ENCODE data around the gene PDE3A.
"Not testable (repeated sequence)": the region's sequence is repeated elsewhere in the genome, so short reads cannot be mapped to it uniquely, and the experiment has no call there.

Gene PDE3A

DNA sequence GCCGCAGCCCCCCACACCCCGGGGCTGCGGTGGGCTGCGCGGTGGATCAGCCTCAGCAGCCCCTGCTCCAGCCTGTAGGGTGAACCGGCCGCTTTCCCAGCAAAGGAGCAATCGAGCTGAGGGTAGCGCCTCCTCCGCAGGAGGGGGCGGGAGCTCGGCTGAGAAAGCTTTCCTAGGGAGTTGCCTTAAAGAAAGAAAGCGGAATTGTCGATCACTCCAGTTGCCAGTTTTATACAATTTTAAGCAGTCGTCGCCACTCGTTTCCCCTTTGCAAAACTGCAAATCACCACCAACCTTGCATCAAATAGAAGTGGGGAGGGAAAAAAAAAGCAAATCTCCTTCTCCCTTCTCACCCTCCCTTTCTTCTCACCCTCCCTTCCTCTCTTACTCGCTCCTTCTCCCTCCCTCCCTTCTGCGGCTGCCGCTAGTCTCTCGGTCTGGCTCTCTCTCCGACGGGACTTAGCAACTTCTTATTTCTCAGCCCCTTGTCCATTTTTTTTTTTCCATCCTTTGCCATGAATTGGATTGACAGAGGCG, at the start of gene PDE3A:
TSS of gene PDE3A (plus strand) at position 424 of the 537 bp plus-strand sequence. CDS start 748 bp downstream, outside the sequence.
- DNase-seq = peak in 1 of 2 experiments; percentile 24

DNA sequence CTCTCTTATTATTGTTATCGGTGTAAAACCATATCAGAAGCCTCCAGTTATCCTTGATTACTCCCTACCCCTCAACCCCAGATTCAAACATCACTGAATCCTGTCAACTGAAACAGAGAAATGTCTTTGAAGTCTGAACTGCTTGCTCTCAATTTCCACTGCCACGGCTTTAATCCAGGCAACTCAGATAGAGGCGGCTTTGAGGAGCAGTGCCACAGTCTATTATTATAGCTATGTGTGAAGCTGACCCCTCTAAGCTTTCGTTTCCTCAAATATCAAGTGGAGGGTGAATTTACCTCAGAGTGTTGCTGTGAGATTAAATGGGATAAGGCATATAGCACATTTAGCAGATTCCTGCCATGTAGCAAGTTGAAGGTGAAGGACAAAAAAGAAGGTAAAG, 49.0 kb upstream of the PDE3A start:
- no peak for DNase-seq

DNA sequence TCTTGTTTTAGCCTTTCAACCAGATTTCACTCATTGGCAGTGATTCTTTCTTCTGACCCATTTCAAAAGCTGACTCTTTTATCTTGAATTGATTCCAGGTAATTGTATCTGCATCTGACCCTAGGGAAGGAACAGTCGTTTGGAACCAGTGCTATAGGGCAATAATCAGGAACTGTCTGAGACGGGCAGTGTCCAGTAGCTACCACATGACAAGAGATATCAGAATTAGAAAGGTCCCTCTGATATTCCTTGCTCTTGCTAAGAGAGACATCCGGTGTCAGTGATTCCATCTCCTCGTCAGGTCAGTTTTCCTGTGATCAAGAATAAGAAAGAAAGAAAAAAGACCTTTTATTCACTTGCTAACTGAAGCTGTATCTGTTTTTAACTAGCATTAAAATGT, 47.8 kb upstream of the PDE3A start:
- no peak for DNase-seq

DNA sequence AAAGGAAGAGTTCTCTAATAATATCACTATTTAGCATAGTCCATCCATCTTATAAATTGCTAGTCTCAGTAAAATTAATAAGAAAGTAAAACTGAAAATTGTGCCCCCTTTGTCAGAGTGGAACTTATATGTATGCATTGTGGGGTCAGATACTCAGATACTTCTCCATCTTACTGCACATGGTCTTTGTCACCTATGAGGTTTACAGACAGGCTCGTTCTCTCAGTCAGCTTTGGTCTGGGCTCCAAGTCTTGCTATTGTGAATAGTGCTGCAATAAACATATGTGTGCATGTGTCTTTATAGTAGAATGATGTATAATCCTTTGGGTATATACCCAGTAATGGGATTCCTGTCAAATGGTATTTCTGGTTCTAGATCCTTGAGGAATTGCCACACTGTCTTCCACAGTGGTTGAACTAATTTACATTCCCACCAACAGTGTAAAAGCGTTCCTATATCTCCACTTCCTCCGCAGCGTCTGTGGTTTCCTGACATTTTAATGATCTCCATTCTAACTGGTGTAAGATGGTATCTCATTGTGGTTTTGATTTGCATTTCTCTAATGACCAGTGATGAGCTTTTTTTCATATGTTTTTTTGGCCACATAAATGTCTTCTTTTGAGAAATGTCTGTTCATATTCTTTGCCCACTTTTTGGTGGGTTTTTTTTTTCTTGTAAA, 37.4 kb upstream of the PDE3A start:
- not testable (repeated sequence) for DNase-seq

DNA sequence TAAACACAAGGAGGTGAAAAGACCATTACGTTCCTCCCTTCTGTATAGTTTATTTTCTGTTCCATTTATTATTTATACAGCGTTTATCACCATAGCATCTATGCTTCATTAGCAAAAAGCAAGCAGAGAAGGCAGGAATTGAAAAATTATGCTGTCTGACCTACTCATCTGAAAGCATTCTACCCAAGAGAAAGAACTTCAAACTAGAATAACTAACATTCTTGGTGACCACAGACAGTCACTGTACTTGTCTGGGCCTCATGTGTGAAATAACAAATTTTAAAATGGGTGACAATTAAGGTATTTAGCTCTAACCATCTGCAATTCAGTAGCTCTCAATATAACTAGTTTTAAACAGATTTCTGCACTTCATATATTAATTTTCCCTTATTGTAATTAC, 29.3 kb upstream of the PDE3A start:
- no peak for DNase-seq

DNA sequence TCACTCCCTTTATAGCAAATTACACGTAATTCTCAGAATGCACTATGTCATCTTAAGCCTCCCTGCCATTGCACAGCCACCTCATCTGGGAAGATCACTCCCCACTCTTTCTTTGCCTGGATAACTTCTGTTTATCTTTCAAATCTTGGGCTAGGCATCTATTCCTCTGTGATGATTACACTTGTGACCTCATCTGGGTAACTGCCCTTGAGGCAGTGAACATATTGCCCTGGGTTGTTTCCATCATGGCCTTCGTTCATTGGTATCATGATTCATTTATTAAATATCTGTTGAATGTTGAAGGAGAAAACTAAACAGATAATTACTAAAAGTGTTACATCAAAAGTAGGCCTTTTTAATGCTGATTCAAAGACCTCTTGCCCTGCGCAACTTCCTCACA, 26.2 kb upstream of the PDE3A start:
- DNase-seq = no peak

DNA sequence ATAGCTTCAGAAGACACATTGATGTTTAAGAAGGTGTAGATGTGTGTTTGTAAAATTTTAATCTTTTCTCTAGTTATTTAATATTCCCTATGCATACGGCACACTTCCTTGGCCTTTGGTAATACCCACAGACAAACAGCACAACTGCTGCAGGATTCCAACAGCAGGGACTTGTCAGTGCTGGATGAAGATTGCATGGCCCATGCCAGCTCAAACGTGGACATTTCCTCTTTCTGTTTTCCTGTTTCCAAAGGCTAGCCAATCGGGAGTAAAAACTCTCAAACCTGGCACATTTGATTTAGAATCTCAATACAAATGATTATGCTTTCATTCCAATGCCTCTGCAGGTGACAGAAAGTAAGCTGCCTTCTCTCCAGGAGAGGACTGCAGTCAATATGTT, 22.5 kb upstream of the PDE3A start:
- no peak for DNase-seq

DNA sequence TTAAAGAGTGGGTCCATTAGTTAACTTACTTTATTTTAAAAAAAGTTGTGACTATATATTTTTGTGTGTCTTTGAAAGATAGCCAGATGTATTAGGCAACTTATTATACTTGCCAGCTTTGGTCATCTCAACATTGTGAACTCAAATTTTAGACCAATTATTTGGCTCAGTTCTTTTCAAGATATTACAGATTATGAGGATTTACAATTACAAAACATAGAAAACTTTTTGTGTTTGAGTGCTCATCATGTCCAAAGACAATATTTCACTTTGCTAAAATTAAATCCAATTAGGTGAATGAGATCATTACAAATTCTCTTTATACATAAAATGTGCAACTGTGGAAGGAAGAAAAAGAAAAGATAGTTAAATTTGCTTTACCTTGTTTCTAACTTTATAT, 18.3 kb upstream of the PDE3A start:
- no peak for DNase-seq

DNA sequence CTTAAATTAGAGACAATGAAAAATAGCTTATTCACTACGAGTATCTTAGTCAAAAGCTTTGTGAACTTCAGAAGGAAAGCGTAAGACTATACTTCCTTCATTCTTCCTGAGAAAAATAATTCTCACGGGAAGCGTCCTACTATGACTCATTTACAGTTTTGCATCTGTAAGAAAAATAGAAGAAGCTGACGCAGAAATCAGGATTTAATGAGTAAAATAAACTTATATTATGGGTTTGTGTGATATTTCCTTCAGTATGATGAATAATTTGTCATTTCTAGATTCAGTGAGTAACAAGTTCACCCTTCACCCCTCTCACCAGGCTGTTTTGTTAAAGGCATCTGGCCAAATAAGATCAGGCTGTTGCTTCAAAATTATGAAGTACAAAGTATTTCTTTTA, 17.8 kb upstream of the PDE3A start:
- DNase-seq = no peak

DNA sequence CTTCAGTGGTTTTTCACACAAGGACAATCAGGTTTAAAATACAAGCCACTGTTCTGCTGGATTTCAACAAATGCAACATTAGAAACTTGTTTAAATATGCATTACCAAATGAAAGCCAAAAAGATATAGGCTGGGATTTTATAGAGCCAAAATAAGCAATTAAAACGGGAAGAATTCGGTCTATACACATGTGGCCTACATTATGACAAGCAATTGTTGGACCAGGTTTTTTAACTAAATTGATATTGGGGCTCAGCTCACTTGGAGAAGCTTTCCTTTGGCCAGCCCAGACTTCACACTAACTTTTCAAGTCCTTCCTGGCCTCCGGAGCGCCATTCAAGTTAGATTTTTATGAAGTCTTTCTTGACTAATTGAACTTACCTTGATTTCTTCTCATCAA, 16.9 kb upstream of the PDE3A start:
- no peak for DNase-seq

DNA sequence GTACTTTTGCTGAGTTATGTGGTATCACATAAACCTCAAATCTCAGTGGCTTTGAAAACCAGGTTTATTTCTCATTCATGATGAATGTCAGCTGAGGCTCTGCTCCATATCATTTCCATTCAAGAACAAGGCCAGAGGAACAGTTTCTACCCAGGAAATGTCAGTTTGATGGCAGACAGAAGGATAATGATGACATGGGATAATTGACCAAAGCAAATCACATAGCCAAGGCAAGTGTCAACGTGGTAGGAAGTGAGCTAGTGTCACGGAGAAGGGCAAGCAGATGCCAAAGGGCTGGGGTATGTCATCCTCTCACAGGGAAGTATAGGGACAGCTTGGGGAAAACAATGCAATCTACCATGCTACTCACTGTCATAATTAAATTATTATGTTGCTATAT, 12.3 kb upstream of the PDE3A start:
- no peak for DNase-seq

DNA sequence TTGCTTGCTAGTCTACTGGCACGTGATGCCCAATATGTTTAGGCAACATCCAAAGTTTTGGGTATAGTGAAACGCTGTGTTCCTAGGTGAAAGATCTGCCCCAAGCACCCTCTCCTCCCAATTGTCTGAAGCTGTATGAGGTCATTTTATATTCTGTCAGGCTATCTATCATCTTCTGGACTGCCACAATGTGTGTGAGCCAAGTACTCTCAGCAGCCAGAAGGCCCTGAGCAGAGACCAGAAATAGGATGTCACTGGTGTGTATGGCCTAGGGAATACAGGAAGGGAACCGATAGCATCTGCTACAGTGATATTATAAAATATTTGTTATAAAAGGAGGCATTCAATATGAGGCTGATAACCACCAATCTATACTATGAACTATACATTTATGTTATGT, 7.9 kb upstream of the PDE3A start:
- DNase-seq = no peak

DNA sequence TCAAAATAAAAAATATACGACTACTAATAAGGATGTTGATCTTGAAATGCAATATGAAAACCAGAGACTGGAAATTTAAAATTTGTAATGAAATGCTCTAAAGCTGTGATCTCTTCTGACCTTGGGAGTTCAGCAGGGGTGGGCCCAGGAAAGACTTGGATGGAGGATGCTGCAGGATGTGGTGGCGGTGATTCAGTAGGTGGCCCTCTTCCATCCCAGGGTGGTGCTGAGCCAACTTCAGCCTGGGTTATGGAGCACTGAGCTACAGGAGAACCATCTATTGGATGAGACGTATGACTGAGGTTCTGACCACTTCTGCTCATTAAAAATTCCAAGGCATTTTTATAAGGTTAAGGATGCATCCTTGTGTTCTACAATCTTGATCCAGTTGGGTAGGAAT, 6.9 kb upstream of the PDE3A start:
- no peak for DNase-seq

DNA sequence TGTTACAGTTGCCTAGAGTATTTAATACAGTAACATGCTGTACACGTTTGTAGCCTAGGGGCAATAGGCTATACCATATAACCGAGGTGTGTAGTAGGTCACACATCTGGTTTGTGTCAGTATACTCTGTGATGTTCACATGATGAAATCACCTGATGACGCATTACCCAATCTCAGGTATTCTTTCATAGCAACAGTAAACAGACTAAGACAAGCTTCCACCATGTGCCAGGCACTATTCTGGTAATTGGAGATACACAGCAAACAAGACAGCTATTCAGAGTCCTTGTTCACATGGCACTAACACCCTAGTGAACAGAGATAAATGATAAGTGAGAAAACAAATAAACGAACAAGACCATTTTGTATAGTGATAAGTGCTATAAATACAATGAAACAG, 3.8 kb upstream of the PDE3A start:
- DNase-seq = no peak

DNA sequence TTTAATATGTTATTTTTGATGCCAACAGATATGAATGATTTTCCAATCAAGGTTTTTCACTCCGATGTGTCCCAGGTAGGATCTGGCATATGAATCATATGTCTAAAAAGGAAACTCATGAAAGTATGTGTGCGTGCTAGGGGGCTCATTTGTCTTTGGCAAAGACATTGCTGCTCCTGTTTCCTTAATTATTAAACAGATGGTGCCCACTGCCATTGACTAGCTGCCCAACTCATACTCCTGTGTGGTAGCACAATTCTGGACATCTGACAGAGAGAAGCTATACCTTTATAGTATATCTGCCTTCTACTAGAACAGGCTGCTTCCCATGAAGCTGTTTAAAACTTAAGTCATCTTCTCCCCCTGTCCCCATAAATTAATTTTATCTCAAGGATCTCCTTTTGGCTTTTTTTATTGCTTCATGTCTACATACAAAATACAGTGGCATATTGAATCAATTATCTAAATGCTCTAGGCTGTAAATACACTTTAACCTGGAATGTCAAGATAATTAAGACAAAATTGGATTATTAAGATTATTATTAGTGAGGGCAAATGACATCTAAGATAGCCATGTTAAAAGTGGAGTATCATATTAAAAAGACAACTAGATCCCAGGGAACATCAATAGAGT, 1.4 kb upstream of the PDE3A start:
- DNase-seq = no peak

DNA sequence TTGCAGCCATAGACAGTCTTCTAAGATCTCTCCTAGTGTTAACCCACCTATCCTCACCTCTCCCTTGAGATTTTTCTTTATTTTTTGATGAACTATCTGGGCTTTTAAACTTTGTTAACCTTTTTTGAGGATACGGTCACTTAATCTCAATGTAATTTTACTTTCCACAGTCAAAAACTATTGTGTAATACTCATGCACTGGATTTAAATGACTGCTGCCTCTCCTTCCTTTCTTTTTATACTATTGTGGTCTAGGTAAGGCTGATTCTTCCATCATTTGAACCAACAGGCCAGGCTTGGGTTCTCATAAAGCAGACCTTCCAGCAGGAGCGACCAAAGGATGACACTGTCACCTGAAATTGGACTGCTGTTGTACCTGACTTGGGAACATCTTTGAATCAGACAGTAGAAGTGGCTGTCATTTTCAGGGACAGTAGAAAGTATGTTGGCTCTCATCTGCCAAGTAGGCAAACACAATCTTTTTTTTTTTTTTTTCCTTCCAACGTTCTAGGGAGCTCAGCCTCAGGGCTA, 689 bp upstream of the PDE3A start:
- no peak for DNase-seq

DNA sequence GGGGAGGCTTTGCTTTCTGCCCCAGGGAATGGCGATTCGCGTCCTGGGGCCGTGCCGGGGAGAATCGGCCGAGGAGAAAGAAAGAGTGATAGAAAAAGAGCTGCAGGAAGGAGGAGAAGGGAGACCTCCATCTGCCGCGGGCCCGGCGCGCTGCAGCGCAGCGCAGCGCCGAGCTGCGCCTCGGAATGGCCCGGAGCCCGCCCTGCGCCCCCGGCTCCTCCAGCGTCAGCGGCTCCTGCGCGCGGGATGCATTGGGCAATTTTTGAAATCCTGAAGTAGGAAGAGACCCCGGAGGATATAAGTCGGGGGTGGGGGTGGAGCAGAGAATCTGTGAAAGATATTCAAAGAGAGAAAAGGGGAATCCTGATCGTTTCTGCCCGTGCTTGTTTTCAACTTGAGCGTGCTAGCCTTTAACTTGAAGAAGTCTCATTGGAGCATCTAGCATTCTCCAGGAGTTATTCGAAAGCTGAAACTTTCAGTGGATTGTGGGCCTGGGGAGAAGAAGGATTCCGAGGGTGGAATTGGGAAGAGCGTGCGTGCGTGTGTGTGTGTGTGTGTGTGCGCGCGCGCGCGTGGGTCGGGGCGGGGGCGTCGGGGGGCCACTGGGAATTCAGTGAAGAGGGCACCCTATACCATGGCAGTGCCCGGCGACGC, 441 bp downstream of the PDE3A start:
- DNase-seq = peak in 1 of 2 experiments; percentile 39

DNA sequence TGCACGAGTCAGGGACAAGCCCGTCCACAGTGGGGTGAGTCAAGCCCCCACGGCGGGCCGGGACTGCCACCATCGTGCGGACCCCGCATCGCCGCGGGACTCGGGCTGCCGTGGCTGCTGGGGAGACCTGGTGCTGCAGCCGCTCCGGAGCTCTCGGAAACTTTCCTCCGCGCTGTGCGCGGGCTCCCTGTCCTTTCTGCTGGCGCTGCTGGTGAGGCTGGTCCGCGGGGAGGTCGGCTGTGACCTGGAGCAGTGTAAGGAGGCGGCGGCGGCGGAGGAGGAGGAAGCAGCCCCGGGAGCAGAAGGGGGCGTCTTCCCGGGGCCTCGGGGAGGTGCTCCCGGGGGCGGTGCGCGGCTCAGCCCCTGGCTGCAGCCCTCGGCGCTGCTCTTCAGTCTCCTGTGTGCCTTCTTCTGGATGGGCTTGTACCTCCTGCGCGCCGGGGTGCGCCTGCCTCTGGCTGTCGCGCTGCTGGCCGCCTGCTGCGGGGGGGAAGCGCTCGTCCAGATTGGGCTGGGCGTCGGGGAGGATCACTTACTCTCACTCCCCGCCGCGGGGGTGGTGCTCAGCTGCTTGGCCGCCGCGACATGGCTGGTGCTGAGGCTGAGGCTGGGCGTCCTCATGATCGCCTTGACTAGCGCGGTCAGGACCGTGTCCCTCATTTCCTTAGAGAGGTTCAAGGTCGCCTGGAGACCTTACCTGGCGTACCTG, 1.1 kb downstream of the PDE3A start:
- peak in 1 of 2 experiments; percentile 6 for DNase-seq

DNA sequence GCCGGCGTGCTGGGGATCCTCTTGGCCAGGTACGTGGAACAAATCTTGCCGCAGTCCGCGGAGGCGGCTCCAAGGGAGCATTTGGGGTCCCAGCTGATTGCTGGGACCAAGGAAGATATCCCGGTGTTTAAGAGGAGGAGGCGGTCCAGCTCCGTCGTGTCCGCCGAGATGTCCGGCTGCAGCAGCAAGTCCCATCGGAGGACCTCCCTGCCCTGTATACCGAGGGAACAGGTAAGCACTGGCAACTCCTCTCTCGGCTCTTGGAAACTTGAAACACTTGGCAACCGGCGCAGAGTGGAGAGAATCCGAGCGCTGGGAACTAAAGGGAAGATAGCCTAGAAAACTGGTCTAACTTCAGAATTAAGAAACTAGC, 1.7 kb downstream of the PDE3A start:
- DNase-seq = no peak

DNA sequence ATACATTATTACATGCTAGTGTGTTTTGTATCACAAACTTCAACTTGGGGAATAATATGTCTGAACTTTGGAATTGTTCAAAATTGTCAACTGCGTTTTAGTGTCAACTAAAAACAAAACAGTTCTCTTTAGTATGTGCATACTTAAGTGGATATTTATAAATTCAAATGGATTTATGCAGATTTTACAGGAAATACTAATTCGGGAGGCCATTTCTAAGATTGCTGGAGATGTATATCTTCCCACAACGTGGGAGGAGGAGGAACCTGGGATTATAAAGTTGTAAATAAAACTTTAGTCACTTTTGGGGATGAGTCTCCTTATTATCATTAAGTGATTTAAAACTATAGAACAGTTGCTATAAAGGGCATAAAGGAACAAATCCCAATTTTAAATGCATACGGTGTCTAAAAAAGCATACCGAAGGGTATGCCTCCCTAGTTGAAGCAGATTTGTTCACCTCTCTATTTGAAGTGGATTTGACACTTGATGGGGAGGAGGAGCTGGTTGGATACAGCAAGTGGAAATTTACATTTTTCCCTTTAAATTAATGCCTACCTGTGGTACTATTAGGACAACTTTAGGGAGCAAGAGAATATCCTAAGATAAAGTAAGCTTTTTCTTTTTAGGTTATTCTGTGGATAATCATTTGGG, 2.7 kb downstream of the PDE3A start:
- DNase-seq = no peak

DNA sequence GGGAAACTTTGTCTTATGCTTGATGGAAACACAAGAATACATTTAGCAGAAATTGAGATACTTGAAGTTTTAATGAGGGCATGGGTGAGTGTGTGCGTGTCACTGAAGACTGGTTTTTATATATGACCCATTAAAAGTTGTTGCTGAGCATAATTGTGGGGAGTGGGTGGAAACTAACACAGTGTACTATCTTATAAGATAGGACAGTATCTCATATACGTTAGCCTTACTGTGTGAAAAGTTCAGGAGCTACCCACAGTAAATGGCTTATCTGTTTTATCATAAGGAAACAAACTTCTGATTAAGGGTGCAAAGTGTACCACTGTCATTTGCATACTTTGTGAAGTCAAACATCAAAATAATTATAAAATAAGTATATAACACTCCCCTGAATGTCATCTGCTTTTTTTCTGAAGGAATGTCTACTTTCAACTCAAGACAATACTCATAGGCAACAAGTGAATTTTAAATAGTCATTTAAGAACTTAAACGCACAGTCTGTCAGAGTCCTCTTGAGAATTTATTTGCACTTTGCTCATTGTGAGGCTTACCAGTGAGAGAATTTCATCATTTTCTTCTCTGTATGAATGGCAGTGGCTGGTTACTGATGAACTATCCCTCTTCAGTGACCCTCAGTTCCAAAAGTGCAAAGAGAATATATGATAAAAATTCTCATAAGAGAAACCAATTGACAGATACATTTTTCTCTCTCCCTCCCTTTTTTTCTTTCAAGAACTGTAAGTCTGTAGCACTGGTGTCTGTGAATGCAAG, 4.2 kb downstream of the PDE3A start:
- DNase-seq = no peak

DNA sequence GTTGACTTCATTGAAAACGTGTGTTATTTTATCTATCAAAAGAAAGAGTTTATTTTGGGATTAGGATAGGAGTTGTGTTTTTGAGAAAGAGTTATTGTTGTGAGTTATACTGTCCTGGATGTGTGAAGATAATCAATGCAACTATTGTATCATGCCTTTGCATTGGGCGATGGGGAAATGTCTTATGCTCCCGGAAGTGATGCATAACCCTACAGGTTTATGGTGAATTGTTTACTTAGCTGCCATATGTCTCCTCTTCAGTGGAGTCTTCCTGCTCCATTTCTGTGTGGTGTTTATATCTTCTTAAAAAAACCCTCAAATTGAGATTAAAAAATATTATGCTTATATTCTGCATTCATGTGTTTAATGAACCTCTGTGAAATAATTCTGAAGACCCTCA, 6.5 kb downstream of the PDE3A start:
- no peak for DNase-seq

Data from NCI-H1930 (cell line).